ENCODE results near the gene ARHGEF2.

ARHGEF2 gene

GRCh38 chr1:155938220-155938627, 40.1 kb downstream of the ARHGEF2 start:
- DNase-seq (ENCODE audit: low read depth), result peak; percentile 83
- no peak overlapping the region for H3K4me3 ChIP-seq (replicated peaks; ENCODE audit: low read depth, low read length)
- TF ChIP-seq CTCF (IDR thresholded peaks at IDR 0.05; ENCODE audit: low read length, missing control alignments), result peak; percentile 81

GRCh38 chr1:155934936-155935590, 43.3 kb downstream of the ARHGEF2 start:
- no peak for TF ChIP-seq CTCF (IDR thresholded peaks at IDR 0.05; ENCODE audit: low read length, missing control alignments)
- H3K4me3 ChIP-seq (replicated peaks; ENCODE audit: low read depth, low read length), result peak overlapping the region; percentile 98
- no peak for DNase-seq (ENCODE audit: low read depth)

GRCh38 chr1:155934097-155934935, 44.0 kb downstream of the ARHGEF2 start, which contains the start of gene KHDC4:
Gene KHDC4, minus strand, starts transcription at chr1:155934413. Its CDS starts 40 bp downstream, at chr1:155934373.
- peak; percentile 99 for DNase-seq (ENCODE audit: low read depth)
- H3K4me3 ChIP-seq (replicated peaks; ENCODE audit: low read depth, low read length), result peak within 1 kb of the TSS; percentile 98
- no peak for TF ChIP-seq CTCF (IDR thresholded peaks at IDR 0.05; ENCODE audit: low read length, missing control alignments)

DNA sequence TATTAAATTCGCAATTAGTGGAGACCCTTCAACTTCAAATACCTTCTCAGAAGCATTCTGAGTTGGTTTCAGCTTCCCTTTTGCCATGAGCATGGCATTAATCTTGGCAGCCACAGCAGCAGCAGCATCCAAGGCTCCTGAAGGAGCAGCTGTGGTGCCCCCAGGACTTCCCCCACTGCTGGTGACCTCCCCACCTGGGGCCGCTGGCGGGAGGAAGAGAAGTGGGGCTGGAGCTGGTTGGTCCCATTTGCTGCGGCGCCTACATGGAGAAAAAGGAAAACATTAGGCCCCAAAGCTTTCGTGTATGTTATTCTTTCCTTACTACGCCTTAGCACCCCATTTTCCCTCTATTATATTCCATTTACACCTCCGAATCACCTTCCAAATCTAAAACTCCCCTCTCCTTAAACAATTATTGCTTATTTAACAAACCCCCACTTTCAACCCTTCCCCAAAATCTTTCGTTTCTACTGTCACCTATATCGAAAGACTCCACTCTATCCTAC, 44.7 kb downstream of the ARHGEF2 start:
- H3K4me3 ChIP-seq (replicated peaks; ENCODE audit: low read depth, low read length), result peak overlapping the region; percentile 98
- no peak for TF ChIP-seq CTCF (IDR thresholded peaks at IDR 0.05; ENCODE audit: low read length, missing control alignments)
- DNase-seq (ENCODE audit: low read depth), result no peak

DNA sequence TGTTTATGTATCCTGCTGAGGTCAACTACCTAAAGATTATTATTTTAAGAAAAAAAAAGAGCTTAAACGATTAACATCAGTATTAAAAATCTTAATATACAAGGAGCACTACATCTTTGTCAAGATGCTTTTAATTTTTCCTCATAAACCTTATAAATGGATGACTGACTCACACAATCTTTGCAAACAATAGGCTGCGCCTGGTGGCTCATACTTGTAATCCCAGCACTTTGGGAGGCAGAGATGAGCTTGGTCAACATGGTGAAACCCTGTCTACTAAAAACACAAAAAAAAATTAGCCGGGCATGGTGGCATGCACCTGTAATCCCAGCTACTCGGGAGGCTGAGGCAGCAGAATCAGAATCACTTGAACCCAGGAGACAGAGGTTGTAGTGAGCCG, 45.9 kb downstream of the ARHGEF2 start:
- peak; percentile 31 for DNase-seq (ENCODE audit: low read depth)
- peak overlapping the region; percentile 98 for H3K4me3 ChIP-seq (replicated peaks; ENCODE audit: low read depth, low read length)
- TF ChIP-seq CTCF (IDR thresholded peaks at IDR 0.05; ENCODE audit: low read length, missing control alignments), result no peak

GRCh38 chr1:155932081-155932480, 46.3 kb downstream of the ARHGEF2 start:
- peak overlapping the region; percentile 5 for H3K4me3 ChIP-seq (replicated peaks; ENCODE audit: low read depth, low read length)
- no peak for DNase-seq (ENCODE audit: low read depth)
- TF ChIP-seq CTCF (IDR thresholded peaks at IDR 0.05; ENCODE audit: low read length, missing control alignments), result no peak

All from fibroblast of pulmonary artery (primary cell).